ENCODE measurements around the gene ATXN7L1.

Gene ATXN7L1

GRCh38 chr7:105775580-105775979, 100.8 kb downstream of the ATXN7L1 start:
- no peak for DNase-seq

- DNase-seq: no peak
These were observed 103.4 kb downstream of the ATXN7L1 start for GRCh38 chr7:105773030-105773460.

GRCh38 chr7:105769901-105770628, 106.3 kb downstream of the ATXN7L1 start:
- DNase-seq: no peak

GRCh38 chr7:105768898-105769507, 107.4 kb downstream of the ATXN7L1 start:
- no peak for DNase-seq

- no peak for DNase-seq
These were observed 108.3 kb downstream of the ATXN7L1 start for GRCh38 chr7:105768117-105768516.

- no peak for DNase-seq
These were observed 109.9 kb downstream of the ATXN7L1 start for GRCh38 chr7:105766421-105767073.

GRCh38 chr7:105765846-105766245, 110.6 kb downstream of the ATXN7L1 start:
- DNase-seq: no peak

- DNase-seq: no peak
These were observed 111.9 kb downstream of the ATXN7L1 start for GRCh38 chr7:105764506-105764905.

- DNase-seq: no peak
These were observed 115.6 kb downstream of the ATXN7L1 start for GRCh38 chr7:105760551-105761447.

GRCh38 chr7:105759670-105760550, 116.5 kb downstream of the ATXN7L1 start:
- no peak for DNase-seq

- no peak for DNase-seq
These were observed 120.0 kb downstream of the ATXN7L1 start for GRCh38 chr7:105756367-105756766.

- no peak for DNase-seq
These were observed 123.6 kb downstream of the ATXN7L1 start for GRCh38 chr7:105752671-105753275.

GRCh38 chr7:105751054-105751453, 125.3 kb downstream of the ATXN7L1 start:
- DNase-seq: no peak

GRCh38 chr7:105748701-105749100, 127.7 kb downstream of the ATXN7L1 start:
- DNase-seq: no peak

- DNase-seq: no peak
These were observed 130.6 kb downstream of the ATXN7L1 start for GRCh38 chr7:105745681-105746330.

GRCh38 chr7:105744258-105744657, 132.1 kb downstream of the ATXN7L1 start:
- DNase-seq: no peak

GRCh38 chr7:105743351-105744090, 132.9 kb downstream of the ATXN7L1 start:
- DNase-seq: no peak

- no peak for DNase-seq
These were observed 133.6 kb downstream of the ATXN7L1 start for GRCh38 chr7:105742787-105743186.

- DNase-seq: no peak
These were observed 134.4 kb downstream of the ATXN7L1 start for GRCh38 chr7:105741982-105742381.

GRCh38 chr7:105738133-105738532, 138.3 kb downstream of the ATXN7L1 start:
- no peak for DNase-seq
